Astrocyte (in vitro differentiated cells and primary cell): ENCODE results near the gene TSC2. TPM values are rescaled to one million over a fixed set of nuclear protein-coding genes. Genes with fewer than 3 reads are reported as not detected.

ENCODE experiments used
- DNase-seq: peaks from one replicate; pipeline ENCODE4 v3.0.0-alpha.2; 2010; ENCODE audit warnings: low read depth
- FAIRE-seq: peaks from 2 replicates; lab custom pipeline; 2011; peaks lifted over from hg19 to GRCh38; lab: Jason Lieb, UNC
- H2AFZ ChIP-seq: 2 replicates; pipeline ENCODE4 v1.6.0; 2012; ENCODE audit warnings: low read depth, low read length, inconsistent platforms
- H3K27ac ChIP-seq: 2 replicates; pipeline ENCODE4 v1.5.1; 2011; ENCODE audit warnings: low read depth, low read length, inconsistent platforms
- H3K27me3 ChIP-seq: 2 replicates; pipeline ENCODE4 v1.6.0; 2011; ENCODE audit warnings: low read length, inconsistent platforms; ENCODE audit not compliant: insufficient read depth
- H3K36me3 ChIP-seq: 2 replicates; pipeline ENCODE4 v1.5.1; 2011; ENCODE audit warnings: low read length, inconsistent platforms; ENCODE audit not compliant: insufficient read depth
- H3K4me1 ChIP-seq: 2 replicates; pipeline ENCODE4 v1.5.1; 2011; ENCODE audit warnings: low read length, inconsistent platforms; ENCODE audit not compliant: insufficient read depth
- H3K4me2 ChIP-seq: 2 replicates; pipeline ENCODE4 v1.6.0; 2012; ENCODE audit warnings: low read length, inconsistent platforms
- H3K4me3 ChIP-seq: 2 replicates; pipeline ENCODE4 v1.5.1; 2011; ENCODE audit warnings: low read depth, mild to moderate bottlenecking, low read length, inconsistent platforms; ENCODE audit not compliant: insufficient read depth
- H3K79me2 ChIP-seq: 2 replicates; pipeline ENCODE4 v1.6.0; 2012; ENCODE audit warnings: mild to moderate bottlenecking, low read length, inconsistent platforms; ENCODE audit not compliant: insufficient read depth
- H3K9ac ChIP-seq: 2 replicates; pipeline ENCODE4 v1.6.0; 2012; ENCODE audit warnings: mild to moderate bottlenecking, low read length, inconsistent platforms
- H3K9me3 ChIP-seq: 2 replicates; pipeline ENCODE4 v1.5.1; 2012; ENCODE audit warnings: low read depth, mild to moderate bottlenecking, low read length, inconsistent platforms; ENCODE audit not compliant: insufficient read depth
- H4K20me1 ChIP-seq: 2 replicates; pipeline ENCODE4 v1.6.0; 2012; ENCODE audit warnings: low read length, inconsistent platforms; ENCODE audit not compliant: insufficient read depth
- H3K27ac Mint-ChIP-seq: one replicate; pipeline ENCODE4 v1.8.0; 2021; ENCODE audit warnings: mild to moderate bottlenecking, mixed read lengths; ENCODE audit not compliant: unreplicated experiment
- H3K27me3 Mint-ChIP-seq: one replicate; pipeline ENCODE4 v1.8.0; 2021; ENCODE audit warnings: low read depth, mixed read lengths; ENCODE audit not compliant: unreplicated experiment
- H3K36me3 Mint-ChIP-seq: one replicate; pipeline ENCODE4 v1.8.0; 2021; ENCODE audit warnings: low read depth, mixed read lengths; ENCODE audit not compliant: unreplicated experiment
- H3K4me1 Mint-ChIP-seq: one replicate; pipeline ENCODE4 v1.8.0; 2021; ENCODE audit warnings: low read depth, mixed read lengths; ENCODE audit not compliant: unreplicated experiment
- H3K4me3 Mint-ChIP-seq: one replicate; pipeline ENCODE4 v1.8.0; 2021; ENCODE audit warnings: mild to moderate bottlenecking, moderate library complexity, mixed read lengths; ENCODE audit not compliant: unreplicated experiment
- H3K9me3 Mint-ChIP-seq: one replicate; pipeline ENCODE4 v1.8.0; 2021; ENCODE audit warnings: mild to moderate bottlenecking, mixed read lengths; ENCODE audit not compliant: unreplicated experiment
- EZH2 ChIP-seq: IDR thresholded peaks from 2 replicates; pipeline ENCODE4 v1.6.1; 2012; ENCODE audit warnings: mild to moderate bottlenecking, low read length, inconsistent platforms; ENCODE audit not compliant: insufficient read depth
- total RNA-seq: library from RNA; stranded (reverse); gene quantifications from 2 replicates; pipeline ENCODE4 v1.2.1, GENCODE V29; 2021
- TF ChIP-seq, protein P1 (sequence below): IDR thresholded peaks from 2 replicates; pipeline ENCODE4 v1.5.1; 2011; ENCODE audit warnings: low read depth, mild to moderate bottlenecking, inconsistent platforms, low read length, moderate library complexity; ENCODE audit not compliant: insufficient read depth

The TSC2 gene
- total RNA-seq, 1 donor from 2014 or later = 89.5 TPM

DNA sequence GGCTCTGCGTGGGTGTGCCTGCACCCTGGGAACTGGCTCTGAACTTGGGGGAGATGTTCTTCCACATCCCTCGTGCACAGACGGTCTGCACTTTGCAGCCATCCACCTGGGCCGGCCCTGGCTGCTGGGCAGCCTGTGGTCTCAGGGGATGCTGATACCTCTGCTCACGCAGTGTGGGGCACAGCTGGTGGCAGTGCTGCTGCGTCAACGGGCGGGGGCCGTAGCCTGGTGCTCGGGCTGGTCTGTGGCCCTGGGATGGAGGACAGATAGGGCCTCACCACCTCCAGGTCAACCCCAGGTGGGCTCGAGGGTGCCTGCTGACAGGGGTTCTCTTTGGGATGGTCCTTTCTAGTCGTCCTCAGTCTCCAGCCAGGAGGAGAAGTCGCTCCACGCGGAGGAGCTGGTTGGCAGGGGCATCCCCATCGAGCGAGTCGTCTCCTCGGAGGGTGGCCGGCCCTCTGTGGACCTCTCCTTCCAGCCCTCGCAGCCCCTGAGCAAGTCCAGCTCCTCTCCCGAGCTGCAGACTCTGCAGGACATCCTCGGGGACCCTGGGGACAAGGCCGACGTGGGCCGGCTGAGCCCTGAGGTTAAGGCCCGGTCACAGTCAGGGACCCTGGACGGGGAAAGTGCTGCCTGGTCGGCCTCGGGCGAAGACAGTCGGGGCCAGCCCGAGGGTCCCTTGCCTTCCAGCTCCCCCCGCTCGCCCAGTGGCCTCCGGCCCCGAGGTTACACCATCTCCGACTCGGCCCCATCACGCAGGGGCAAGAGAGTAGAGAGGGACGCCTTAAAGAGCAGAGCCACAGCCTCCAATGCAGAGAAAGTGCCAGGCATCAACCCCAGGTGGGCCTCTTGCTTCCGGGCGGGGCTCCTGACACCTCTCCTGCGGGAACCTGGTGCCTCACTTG, 36.3 kb downstream of the TSC2 start:
- Mint-ChIP-seq H3K36me3 (peaks cover 8% of the 10 kb centered on the region), H3K27me3 (no peaks in the 10 kb centered on the region), H3K4me1 (no peaks in the 10 kb centered on the region), H3K27ac (no peak overlapping the region), H3K4me3 (no peak overlapping the region), H3K9me3 (no peaks in the 10 kb centered on the region)
- Histone ChIP-seq H3K9ac (no peak overlapping the region), H2AFZ (no peak overlapping the region), H4K20me1 (peaks cover 12% of the 10 kb centered on the region), H3K4me1 (no peaks in the 10 kb centered on the region), H3K4me2 (no peak overlapping the region), H3K4me3 (no peak overlapping the region), H3K79me2 (no peaks in the 10 kb centered on the region), H3K9me3 (no peaks in the 10 kb centered on the region), H3K36me3 (no peaks in the 10 kb centered on the region), H3K27me3 (no peaks in the 10 kb centered on the region), H3K27ac (no peak overlapping the region)
- FAIRE-seq = no peak
- TF ChIP-seq EZH2 = no peak
- TF ChIP-seq, protein P1, sequence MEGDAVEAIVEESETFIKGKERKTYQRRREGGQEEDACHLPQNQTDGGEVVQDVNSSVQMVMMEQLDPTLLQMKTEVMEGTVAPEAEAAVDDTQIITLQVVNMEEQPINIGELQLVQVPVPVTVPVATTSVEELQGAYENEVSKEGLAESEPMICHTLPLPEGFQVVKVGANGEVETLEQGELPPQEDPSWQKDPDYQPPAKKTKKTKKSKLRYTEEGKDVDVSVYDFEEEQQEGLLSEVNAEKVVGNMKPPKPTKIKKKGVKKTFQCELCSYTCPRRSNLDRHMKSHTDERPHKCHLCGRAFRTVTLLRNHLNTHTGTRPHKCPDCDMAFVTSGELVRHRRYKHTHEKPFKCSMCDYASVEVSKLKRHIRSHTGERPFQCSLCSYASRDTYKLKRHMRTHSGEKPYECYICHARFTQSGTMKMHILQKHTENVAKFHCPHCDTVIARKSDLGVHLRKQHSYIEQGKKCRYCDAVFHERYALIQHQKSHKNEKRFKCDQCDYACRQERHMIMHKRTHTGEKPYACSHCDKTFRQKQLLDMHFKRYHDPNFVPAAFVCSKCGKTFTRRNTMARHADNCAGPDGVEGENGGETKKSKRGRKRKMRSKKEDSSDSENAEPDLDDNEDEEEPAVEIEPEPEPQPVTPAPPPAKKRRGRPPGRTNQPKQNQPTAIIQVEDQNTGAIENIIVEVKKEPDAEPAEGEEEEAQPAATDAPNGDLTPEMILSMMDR = no peak
- DNase-seq = no peak

DNA sequence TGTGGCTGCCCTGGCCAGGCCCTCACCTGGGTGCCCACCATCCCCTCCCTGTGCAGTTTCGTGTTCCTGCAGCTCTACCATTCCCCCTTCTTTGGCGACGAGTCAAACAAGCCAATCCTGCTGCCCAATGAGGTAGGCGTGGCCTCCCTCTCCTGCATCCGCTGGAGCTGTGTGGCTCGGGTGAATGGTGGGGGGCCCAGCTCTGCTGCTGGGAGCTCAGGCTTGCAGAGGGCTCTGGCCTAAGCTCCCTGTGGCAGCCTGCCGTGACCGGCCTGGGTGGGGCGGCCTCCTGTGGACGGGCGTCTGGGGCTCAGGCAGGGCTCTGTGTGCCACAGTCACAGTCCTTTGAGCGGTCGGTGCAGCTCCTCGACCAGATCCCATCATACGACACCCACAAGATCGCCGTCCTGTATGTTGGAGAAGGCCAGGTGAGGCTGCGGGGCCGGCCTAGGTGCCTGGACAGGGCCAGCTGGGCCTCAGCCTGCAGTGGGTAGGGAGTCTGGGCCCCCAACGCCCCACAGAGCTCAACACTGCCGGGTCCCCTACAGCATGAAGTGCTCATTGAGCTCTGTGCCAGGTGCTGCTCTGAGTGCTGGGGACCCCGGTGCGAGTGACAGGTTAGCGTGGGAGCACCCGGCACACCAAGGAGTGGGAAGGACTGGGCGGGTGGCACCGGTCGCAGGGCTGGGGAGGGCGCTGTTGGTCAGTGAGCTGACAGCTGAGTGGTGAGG, 37.3 kb downstream of the TSC2 start:
- Mint-ChIP-seq H3K9me3 (no peaks in the 10 kb centered on the region), H3K27me3 (no peaks in the 10 kb centered on the region), H3K4me1 (no peaks in the 10 kb centered on the region), H3K4me3 (no peak overlapping the region), H3K27ac (no peak overlapping the region), H3K36me3 (peaks cover 8% of the 10 kb centered on the region)
- no peaks in the 10 kb centered on the region for H3K9me3 ChIP-seq
- peaks cover 20% of the 10 kb centered on the region for H4K20me1 ChIP-seq
- H3K27ac ChIP-seq = no peak overlapping the region
- no peak for TF ChIP-seq EZH2
- TF ChIP-seq, protein P1 = no peak
- no peaks in the 10 kb centered on the region for H3K79me2 ChIP-seq
- H2AFZ ChIP-seq = no peak overlapping the region
- FAIRE-seq = no peak
- no peak overlapping the region for H3K4me2 ChIP-seq
- no peak overlapping the region for H3K4me3 ChIP-seq
- H3K36me3 ChIP-seq = no peaks in the 10 kb centered on the region
- no peaks in the 10 kb centered on the region for H3K27me3 ChIP-seq
- no peaks in the 10 kb centered on the region for H3K4me1 ChIP-seq
- H3K9ac ChIP-seq = no peak overlapping the region
- no peak for DNase-seq
